H9 (cell line): ENCODE measurements around the gene C3orf70. TPM values are rescaled to one million over a fixed set of nuclear protein-coding genes. Genes with fewer than 3 reads are reported as not detected.

Source experiments
- DNase-seq: peaks from one replicate; pipeline ENCODE4 v3.0.0-alpha.2; 2017
- H2AFZ ChIP-seq: one replicate; pipeline ENCODE4 v1.6.1; 2013; ENCODE audit warnings: mild to moderate bottlenecking, low read length, control low read depth, moderate library complexity
- H2AK5ac ChIP-seq: 2 replicates; pipeline ENCODE4 v1.6.1; 2013; ENCODE audit warnings: low read length, control low read depth, mixed read lengths; ENCODE audit not compliant: insufficient read length
- H2BK120ac ChIP-seq: one replicate; pipeline ENCODE4 v1.6.1; 2013; ENCODE audit warnings: low read depth, mild to moderate bottlenecking, low read length, control low read depth, inconsistent platforms; ENCODE audit not compliant: poor library complexity, severe bottlenecking
- H2BK12ac ChIP-seq: 2 replicates; pipeline ENCODE4 v1.6.1; 2013; ENCODE audit warnings: low read length, control low read depth, mixed read lengths, low read depth; ENCODE audit not compliant: insufficient read length
- H2BK15ac ChIP-seq: 2 replicates; pipeline ENCODE4 v1.6.1; 2013; ENCODE audit warnings: low read depth, low read length, control low read depth
- H2BK20ac ChIP-seq: one replicate; pipeline ENCODE4 v1.6.1; 2013; ENCODE audit warnings: low read depth, mild to moderate bottlenecking, low read length, control low read depth, inconsistent platforms; ENCODE audit not compliant: poor library complexity, severe bottlenecking
- H2BK5ac ChIP-seq: 2 replicates; pipeline ENCODE4 v1.6.1; 2013; ENCODE audit warnings: low read length, control low read depth, mixed read lengths; ENCODE audit not compliant: insufficient read length
- H3K14ac ChIP-seq: 2 replicates; pipeline ENCODE4 v1.6.1; 2013; ENCODE audit warnings: low read length, control low read depth; ENCODE audit not compliant: insufficient read depth
- H3K18ac ChIP-seq: 2 replicates; pipeline ENCODE4 v1.6.1; 2013; ENCODE audit warnings: low read depth, mild to moderate bottlenecking, mixed read lengths, low read length, control low read depth; ENCODE audit not compliant: insufficient read length
- H3K23ac ChIP-seq: 2 replicates; pipeline ENCODE4 v1.6.1; 2013; ENCODE audit warnings: low read length, control low read depth, mixed read lengths, low read depth; ENCODE audit not compliant: insufficient read length
- H3K23me2 ChIP-seq: 2 replicates; pipeline ENCODE4 v1.6.1; 2013; ENCODE audit warnings: low read depth, mild to moderate bottlenecking, mixed read lengths, low read length, control low read depth; ENCODE audit not compliant: insufficient read length, poor library complexity, severe bottlenecking
- H3K27ac ChIP-seq: 2 replicates; pipeline ENCODE4 v1.5.1; 2013; ENCODE audit warnings: low read length, control low read depth, mixed read lengths, low read depth; ENCODE audit not compliant: insufficient read length
- H3K27me3 ChIP-seq: 2 replicates; pipeline ENCODE4 v1.6.1; 2013; ENCODE audit warnings: low read length, control low read depth, inconsistent platforms; ENCODE audit not compliant: insufficient read depth
- H3K4ac ChIP-seq: 2 replicates; pipeline ENCODE4 v1.6.1; 2013; ENCODE audit warnings: low read depth, mild to moderate bottlenecking, control low read depth, inconsistent platforms, low read length, moderate library complexity
- H3K4me1 ChIP-seq: 2 replicates; pipeline ENCODE4 v1.6.1; 2013; ENCODE audit warnings: low read length, control low read depth, inconsistent platforms; ENCODE audit not compliant: insufficient read depth
- H3K4me2 ChIP-seq: 2 replicates; pipeline ENCODE4 v1.6.1; 2013; ENCODE audit warnings: low read length, control low read depth, mixed read lengths; ENCODE audit not compliant: insufficient read length, insufficient read depth
- H3K56ac ChIP-seq: 2 replicates; pipeline ENCODE4 v1.6.1; 2013; ENCODE audit warnings: low read depth, mild to moderate bottlenecking, mixed read lengths, low read length, control low read depth; ENCODE audit not compliant: insufficient read length
- H3K79me1 ChIP-seq: 2 replicates; pipeline ENCODE4 v1.6.1; 2013; ENCODE audit warnings: low read depth, mild to moderate bottlenecking, moderate library complexity, low read length, control low read depth, inconsistent platforms; ENCODE audit not compliant: insufficient read depth, poor library complexity, severe bottlenecking
- H3K79me2 ChIP-seq: 2 replicates; pipeline ENCODE4 v1.6.1; 2013; ENCODE audit warnings: low read length, control low read depth, inconsistent platforms; ENCODE audit not compliant: insufficient read depth
- H3K9ac ChIP-seq: 2 replicates; pipeline ENCODE4 v1.6.1; 2013; ENCODE audit warnings: low read length, control low read depth, mixed read lengths; ENCODE audit not compliant: insufficient read length; ENCODE audit errors: extremely low read depth
- H3K9me3 ChIP-seq: one replicate; pipeline ENCODE4 v1.6.1; 2013; ENCODE audit warnings: low read depth, low read length, inconsistent platforms; ENCODE audit not compliant: control insufficient read depth
- H3T11ph ChIP-seq: one replicate; pipeline ENCODE4 v1.6.1; 2013; ENCODE audit warnings: mild to moderate bottlenecking, low read length, control low read depth, inconsistent platforms
- H4K20me1 ChIP-seq: one replicate; pipeline ENCODE4 v1.6.1; 2013; ENCODE audit not compliant: control insufficient read depth, insufficient read length, insufficient read depth
- H4K5ac ChIP-seq: 2 replicates; pipeline ENCODE4 v1.6.1; 2013; ENCODE audit warnings: low read depth, mild to moderate bottlenecking, mixed read lengths, low read length, control low read depth; ENCODE audit not compliant: insufficient read length
- H4K8ac ChIP-seq: replicated peaks from 2 replicates; pipeline ENCODE4 v1.6.1; 2013; ENCODE audit warnings: low read length, control low read depth, mixed read lengths, low read depth; ENCODE audit not compliant: insufficient read length
- H4K91ac ChIP-seq: 2 replicates; pipeline ENCODE4 v1.6.1; 2013; ENCODE audit warnings: low read depth, mild to moderate bottlenecking, moderate library complexity, mixed read lengths, low read length, control low read depth; ENCODE audit not compliant: insufficient read length
- H3K27ac Mint-ChIP-seq, 3 experiments: 2 replicates in 2 of 3; 3 replicates in 1 of 3; pipeline ENCODE4 v1.8.0; 2020 to 2021; ENCODE audit warnings: mixed read lengths in 3 of 3, mild to moderate bottlenecking in 1 of 3, moderate library complexity in 1 of 3
- H3K27me3 Mint-ChIP-seq: 2 replicates; pipeline ENCODE4 v1.8.0; 2021; ENCODE audit warnings: low read depth, mild to moderate bottlenecking, moderate library complexity, mixed read lengths
- H3K36me3 Mint-ChIP-seq, 3 experiments: 2 replicates in 2 of 3; 3 replicates in 1 of 3; pipeline ENCODE4 v1.8.0; 2020 to 2021; ENCODE audit warnings: low read depth in 3 of 3, mixed read lengths in 3 of 3; ENCODE audit not compliant: insufficient read depth in 1 of 3
- H3K4me1 Mint-ChIP-seq, 2 experiments: 2 replicates each; pipeline ENCODE4 v1.8.0; 2020; ENCODE audit warnings: mixed read lengths in 2 of 2
- H3K4me3 Mint-ChIP-seq, 2 experiments: 2 replicates in 1 of 2; 3 replicates in 1 of 2; pipeline ENCODE4 v1.8.0; 2020 to 2021; ENCODE audit warnings: mild to moderate bottlenecking in 2 of 2, mixed read lengths in 2 of 2, moderate library complexity in 1 of 2
- H3K9me3 Mint-ChIP-seq, 2 experiments: 2 replicates in 1 of 2; 3 replicates in 1 of 2; pipeline ENCODE4 v1.8.0; 2020; ENCODE audit warnings: mild to moderate bottlenecking in 2 of 2, mixed read lengths in 2 of 2, moderate library complexity in 1 of 2
- CTCF ChIP-seq: fragments of 200-600 bp; sonication (generic); conservative IDR thresholded peaks from 3 replicates; pipeline ENCODE4 v1.8.0; 2021; ENCODE audit warnings: antibody characterized with exemption, mild to moderate bottlenecking
- WGBS: extraction: QIAGEN DNeasy Blood & Tissue Kit; methylation state at CpG from one replicate; pipeline ENCODE4 v1.1.7; 2013; ENCODE audit warnings: missing lambda C conversion rate, low lambda C conversion rate, mixed read lengths; ENCODE audit not compliant: insufficient read length; ENCODE audit errors: extremely low coverage; 5-methylcytosine and 5-hydroxymethylcytosine counted together
- total RNA-seq: library from RNA; stranded (reverse); gene quantifications from 2 replicates; pipeline ENCODE4 v1.2.1, GENCODE V29; 2021

Gene C3orf70
- total RNA-seq, 1 experiment from 2014 or later = 0.52 TPM

GRCh38 chr3:185070491-185071286 lies 82.2 kb downstream of the C3orf70 start:
- Histone ChIP-seq H3K23ac (no peak overlapping the region), H3T11ph (no peak overlapping the region), H3K9ac (no peak overlapping the region), H3K4ac (no peak overlapping the region), H3K27ac (no peak overlapping the region), H2BK120ac (no peak overlapping the region), H2AFZ (no peak overlapping the region), H4K91ac (no peak overlapping the region), H2AK5ac (no peak overlapping the region), H2BK12ac (no peak overlapping the region), H4K20me1 (no peaks in the 10 kb centered on the region), H3K18ac (no peak overlapping the region), H4K5ac (no peak overlapping the region), H3K56ac (no peak overlapping the region), H3K27me3 (no peaks in the 10 kb centered on the region), H2BK5ac (no peak overlapping the region), H2BK20ac (no peak overlapping the region), H3K23me2 (no peaks in the 10 kb centered on the region), H3K4me2 (no peak overlapping the region), H2BK15ac (no peak overlapping the region), H3K4me1 (0 out of 2 replicates have a peak, but pooled peaks cover 3% of the 10 kb centered on the region), H3K9me3 (no peaks in the 10 kb centered on the region), H4K8ac (no peak overlapping the region), H3K14ac (no peak overlapping the region), H3K79me2 (no peaks in the 10 kb centered on the region), H3K79me1 (no peaks in the 10 kb centered on the region)
- TF ChIP-seq CTCF = peak; percentile 64
- H3K4me1 Mint-ChIP-seq = peaks cover 8 to 22% of the 10 kb centered on the region in 2 experiments; a peak in 3 of 4 replicates
- no peak overlapping the region; a peak in 1 of 7 replicates for H3K27ac Mint-ChIP-seq
- no CpG with 5 or more reads among the region's 22 CpGs for WGBS
- no peaks in the 10 kb centered on the region for H3K36me3 Mint-ChIP-seq
- H3K27me3 Mint-ChIP-seq = no peaks in the 10 kb centered on the region; the same call in 1 of the 2 replicates
- DNase-seq = peak; percentile 87
- no peaks in the 10 kb centered on the region for H3K9me3 Mint-ChIP-seq
- no peak overlapping the region for H3K4me3 Mint-ChIP-seq
